ENCODE results near the gene OR56B1. TPM values are rescaled to one million over a fixed set of nuclear protein-coding genes. Genes with fewer than 3 reads are reported as not detected.
A peak's percentile ranks its signal among the peaks of the same experiment; 100 is the strongest.

The OR56B1 gene
- total and polyA plus RNA-seq, 2 of the 8 experiments (the other 6 are each of a cell fraction or from before 2014, with no cell fraction given): 0.20 TPM; not detected in 1

DNA sequence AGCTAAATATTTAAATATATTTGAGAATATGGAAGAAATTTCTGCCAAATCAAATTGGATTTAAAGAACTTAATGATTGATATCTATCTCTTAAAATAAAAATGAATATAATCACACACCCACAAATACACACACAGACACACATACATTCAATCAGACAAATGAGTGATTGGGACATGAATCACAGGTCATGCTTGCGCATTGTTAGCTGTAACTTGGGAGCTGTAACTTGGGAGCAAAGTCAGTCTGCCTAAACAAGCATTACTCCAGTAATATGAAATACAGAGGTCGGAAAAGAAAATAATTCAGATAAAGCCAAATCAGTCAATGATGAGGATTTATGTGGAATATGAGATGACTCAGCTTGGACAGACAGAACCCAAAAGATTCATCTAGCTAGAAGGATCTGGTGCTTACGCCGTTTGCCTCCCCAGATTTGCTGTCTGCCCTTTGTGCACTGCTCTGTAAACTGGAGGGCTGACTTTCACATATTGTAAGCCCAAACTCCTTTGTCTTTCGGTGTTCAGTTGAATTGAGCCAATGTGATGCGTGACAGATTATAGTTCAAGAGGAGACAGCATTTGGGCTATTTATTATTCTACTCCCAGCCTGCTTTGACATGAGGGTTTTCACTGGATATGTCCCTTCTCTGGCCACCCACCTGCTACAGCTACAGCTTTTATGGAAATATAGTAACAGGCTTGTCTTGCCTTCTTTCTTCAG is 1.6 kb downstream of the OR56B1 start:
- H3K18ac ChIP-seq (ENCODE audit: extremely low read depth, low read length): no peak overlapping the region
- TF ChIP-seq, protein P1, sequence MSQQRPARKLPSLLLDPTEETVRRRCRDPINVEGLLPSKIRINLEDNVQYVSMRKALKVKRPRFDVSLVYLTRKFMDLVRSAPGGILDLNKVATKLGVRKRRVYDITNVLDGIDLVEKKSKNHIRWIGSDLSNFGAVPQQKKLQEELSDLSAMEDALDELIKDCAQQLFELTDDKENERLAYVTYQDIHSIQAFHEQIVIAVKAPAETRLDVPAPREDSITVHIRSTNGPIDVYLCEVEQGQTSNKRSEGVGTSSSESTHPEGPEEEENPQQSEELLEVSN (IDR thresholded peaks at IDR 0.05): no peak
- TF ChIP-seq CBX8 (IDR thresholded peaks at IDR 0.05; ENCODE audit: borderline replicate concordance, low read depth, low read length) (no peak), TBP (IDR thresholded peaks at IDR 0.05; ENCODE audit: low read depth, low read length) (no peak), CREB1 (IDR thresholded peaks at IDR 0.05) (no peak), SP2 (IDR thresholded peaks at IDR 0.05; ENCODE audit: low read length) (no peak), SP1 (IDR thresholded peaks at IDR 0.05; ENCODE audit: low read depth, low read length) (no peak), GTF2F1 (IDR thresholded peaks at IDR 0.05; ENCODE audit: borderline replicate concordance, low read depth, low read length) (no peak), RFX5 (IDR thresholded peaks at IDR 0.05; ENCODE audit: borderline replicate concordance, low read depth, low read length) (no peak), CHD1 (IDR thresholded peaks at IDR 0.05; ENCODE audit: low read depth, low read length) (no peak)
- TF ChIP-seq, protein P2, sequence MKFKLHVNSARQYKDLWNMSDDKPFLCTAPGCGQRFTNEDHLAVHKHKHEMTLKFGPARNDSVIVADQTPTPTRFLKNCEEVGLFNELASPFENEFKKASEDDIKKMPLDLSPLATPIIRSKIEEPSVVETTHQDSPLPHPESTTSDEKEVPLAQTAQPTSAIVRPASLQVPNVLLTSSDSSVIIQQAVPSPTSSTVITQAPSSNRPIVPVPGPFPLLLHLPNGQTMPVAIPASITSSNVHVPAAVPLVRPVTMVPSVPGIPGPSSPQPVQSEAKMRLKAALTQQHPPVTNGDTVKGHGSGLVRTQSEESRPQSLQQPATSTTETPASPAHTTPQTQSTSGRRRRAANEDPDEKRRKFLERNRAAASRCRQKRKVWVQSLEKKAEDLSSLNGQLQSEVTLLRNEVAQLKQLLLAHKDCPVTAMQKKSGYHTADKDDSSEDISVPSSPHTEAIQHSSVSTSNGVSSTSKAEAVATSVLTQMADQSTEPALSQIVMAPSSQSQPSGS (IDR thresholded peaks at IDR 0.05; ENCODE audit: low read length): no peak
- TF ChIP-seq, protein P3, sequence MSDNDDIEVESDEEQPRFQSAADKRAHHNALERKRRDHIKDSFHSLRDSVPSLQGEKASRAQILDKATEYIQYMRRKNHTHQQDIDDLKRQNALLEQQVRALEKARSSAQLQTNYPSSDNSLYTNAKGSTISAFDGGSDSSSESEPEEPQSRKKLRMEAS (IDR thresholded peaks at IDR 0.05): no peak

More for the DNA sequence above, 1.6 kb downstream of the OR56B1 start:
- WGBS, 2 experiments (ENCODE audit: extremely low coverage in 1 of 2, insufficient coverage in 1 of 2, insufficient read length in 1 of 2, insufficient replicate concordance in 2 of 2, low coverage in 1 of 2, low lambda C conversion rate in 2 of 2, missing lambda C conversion rate in 1 of 2): 89% methylated on average over 6 of the region's 6 CpGs; no CpG with 5 or more reads in 1 of the 2 experiments
- no peaks in the 10 kb centered on the region for H3K79me2 ChIP-seq (ENCODE audit: control insufficient read depth in 1 of 2, insufficient read depth in 2 of 2, low read length in 2 of 2)
- no peak overlapping the region for H3K27ac ChIP-seq (ENCODE audit: low read depth, low read length)
- no peak for DNase-seq (ENCODE audit: low read depth in 1 of 2, low spot score in 2 of 2)
- no peaks in the 10 kb centered on the region for H3K4me1 ChIP-seq (replicated peaks in 1 of 4; ENCODE audit: control insufficient read depth in 3 of 4, insufficient read depth in 4 of 4, low read length in 3 of 4)
- no peak overlapping the region for H4K8ac ChIP-seq (ENCODE audit: extremely low read depth, insufficient read depth, low read length)
- no peak overlapping the region for H2BK5ac ChIP-seq (ENCODE audit: low read depth, low read length)
- no peak for FAIRE-seq
- H2AK5ac ChIP-seq (ENCODE audit: low read depth, low read length): no peak overlapping the region
- H2AFZ ChIP-seq (ENCODE audit: low read length): 0 out of 2 replicates have a peak overlapping the region, but pooled peaks have one; percentile 15
- H3K4ac ChIP-seq (replicated peaks; ENCODE audit: insufficient read length, low read depth, low read length): no peak overlapping the region
- H4K20me1 ChIP-seq (replicated peaks in 1 of 2; ENCODE audit: control insufficient read depth in 1 of 2, insufficient read depth in 2 of 2, low read length in 2 of 2): no peaks in the 10 kb centered on the region
- ChIA-PET CTCF (ENCODE audit: partially characterized antibody) (interaction anchor here (0.6 to 1.0 kb wide), 2 partner anchors 52 to 68 kb away, joined by 3 read pairs; no protein-coding TSS in a partner anchor), POLR2A (ENCODE audit: partially characterized antibody) (no interaction called here)
- no peak overlapping the region for H2BK20ac ChIP-seq (ENCODE audit: low read length)
- H3K27me3 ChIP-seq (replicated peaks in 1 of 4; ENCODE audit: control insufficient read depth in 3 of 4, extremely low read depth in 1 of 4, insufficient read depth in 3 of 4, low read length in 3 of 4): no peaks in the 10 kb centered on the region
- no peak overlapping the region for H3K14ac ChIP-seq (ENCODE audit: insufficient read length)
- no peaks in the 10 kb centered on the region for H3K9me3 ChIP-seq (ENCODE audit: insufficient read depth in 2 of 2, low read depth in 1 of 2, low read length in 1 of 2)
- H2BK15ac ChIP-seq (ENCODE audit: low read length): no peak overlapping the region
- no peaks in the 10 kb centered on the region for H3K36me3 ChIP-seq (ENCODE audit: control insufficient read depth in 2 of 4, insufficient read depth in 4 of 4, low read length in 3 of 4)
- H2BK12ac ChIP-seq (ENCODE audit: low read depth, low read length): no peak overlapping the region
- H3K4me3 ChIP-seq (ENCODE audit: extremely low read depth in 1 of 4, insufficient read depth in 2 of 4, low read depth in 3 of 4, low read length in 4 of 4): no peak overlapping the region
- no peak overlapping the region for H4K91ac ChIP-seq (replicated peaks; ENCODE audit: insufficient read length, low read length)
- H2BK120ac ChIP-seq (replicated peaks; ENCODE audit: low read depth, low read length): no peak overlapping the region
- H3K9ac ChIP-seq (replicated peaks in 1 of 4; ENCODE audit: extremely low read depth in 1 of 4, low read depth in 3 of 4, low read length in 3 of 4): no peak overlapping the region
- H3K56ac ChIP-seq (replicated peaks; ENCODE audit: insufficient read length, low read depth, low read length): no peak overlapping the region
- H3K79me1 ChIP-seq (ENCODE audit: low read depth, low read length): no peaks in the 10 kb centered on the region
- no peak overlapping the region for H3K4me2 ChIP-seq (ENCODE audit: insufficient read depth in 1 of 2, low read depth in 2 of 2, low read length in 2 of 2)
- H3K23ac ChIP-seq (ENCODE audit: insufficient read length): no peak overlapping the region
- H4K5ac ChIP-seq (ENCODE audit: insufficient read length, low read depth, low read length): no peak overlapping the region
- no peaks in the 10 kb centered on the region for H3K23me2 ChIP-seq (ENCODE audit: low read depth, low read length)

All from H1 (cell line).